HCT116 (cell line): ENCODE results near the gene CACNA1A. TPM values are rescaled to one million over a fixed set of nuclear protein-coding genes. Genes with fewer than 3 reads are reported as not detected.

Experiments
- ATAC-seq: fragments of 200-7000 bp; cut with Tn5 transposase; 2 replicates; pipeline ENCODE4 v1.9.1; 2020; ENCODE audit warnings: mild to moderate bottlenecking, moderate library complexity
- BruUV-seq: library from RNA; stranded (reverse); fragments of 400-500 nt; replicated peaks from 2 replicates; lab custom pipeline; 2021; lab: Mats Ljungman, UMichigan
- CTCF ChIA-PET: fragments of 300-600 bp; sonication (Branson Sonifier 250); formaldehyde crosslinking; loops from one replicate; lab custom pipeline; 2021; ENCODE audit warnings: antibody characterized with exemption; lab: Charles Lee
- POLR2A ChIA-PET: fragments of 300-600, 350-600 bp; sonication (Branson Sonifier 250); formaldehyde crosslinking; loops from one replicate; lab custom pipeline; 2021; ENCODE audit warnings: antibody characterized with exemption; lab: Charles Lee
- RAD21 ChIA-PET, 2 experiments: fragments of 300-600 bp; sonication (Branson Sonifier 250); formaldehyde crosslinking; loops; one replicate each; lab custom pipeline; 2023; ENCODE audit warnings: low total read pairs in 2 of 2; ENCODE audit not compliant: uncharacterized antibody in 2 of 2, unreplicated experiment in 2 of 2, low non-redundant PET in 1 of 2; lab: Charles Lee
- DNase-seq: peaks from one replicate; pipeline ENCODE4 v3.0.0-alpha.2; 2010; ENCODE audit warnings: low read depth, low spot score
- H2AFZ ChIP-seq: fragments of 200-600 bp; shearing (Covaris generic), sonication (generic); 2 replicates; pipeline ENCODE4 v1.6.1; 2017; ENCODE audit warnings: low read depth, mixed run types, mixed read lengths, antibody characterized with exemption, low read length; ENCODE audit not compliant: poor library complexity, severe bottlenecking
- H3K27ac ChIP-seq: 2 replicates; pipeline ENCODE4 v1.5.1; 2012; ENCODE audit warnings: low read depth, low read length
- H3K27me3 ChIP-seq: fragments of 200-600 bp; sonication (generic); 2 replicates; pipeline ENCODE4 v1.6.1; 2016; ENCODE audit warnings: mixed run types, low read length, mixed read lengths; ENCODE audit not compliant: insufficient read depth
- H3K36me3 ChIP-seq, 2 experiments: fragments of 200-500 bp in 1 of 2; fragments of 200-600 bp in 1 of 2; sonication (Bioruptor generic) in 1 of 2; sonication (generic) in 1 of 2; 2 replicates each; pipeline versions ENCODE4 v1.5.1 to v1.6.1; 2014 to 2016; ENCODE audit warnings: low read length in 2 of 2, inconsistent platforms in 1 of 2, mixed read lengths in 1 of 2, mixed run types in 1 of 2; ENCODE audit not compliant: insufficient read depth in 2 of 2, control insufficient read depth in 1 of 2
- H3K4me1 ChIP-seq, 2 experiments: fragments of 200-600 bp in 1 of 2; sonication (generic) in 1 of 2; 2 replicates each; pipeline versions ENCODE4 v1.5.1 to v1.6.1; 2012 to 2017; ENCODE audit warnings: low read length in 2 of 2, inconsistent platforms in 1 of 2, mild to moderate bottlenecking in 1 of 2, mixed read lengths in 1 of 2, mixed run types in 1 of 2, moderate library complexity in 1 of 2; ENCODE audit not compliant: insufficient read depth in 2 of 2, control insufficient read depth in 1 of 2
- H3K4me2 ChIP-seq: fragments of 200-600 bp; sonication (generic); 2 replicates; pipeline ENCODE4 v1.6.1; 2017; ENCODE audit warnings: mixed run types, low read length, mixed read lengths
- H3K4me3 ChIP-seq, 2 experiments: fragments of 200-600 bp in 1 of 2; sonication (generic) in 1 of 2; replicated peaks in 1 of 2; 2 replicates each; pipeline ENCODE4 v1.5.1; 2011 to 2016; ENCODE audit warnings: low read length in 2 of 2, control low read depth in 1 of 2, low read depth in 1 of 2, mild to moderate bottlenecking in 1 of 2, mixed read lengths in 1 of 2, mixed run types in 1 of 2
- H3K79me2 ChIP-seq: fragments of 200-600 bp; sonication (generic); 2 replicates; pipeline ENCODE4 v1.6.1; 2017; ENCODE audit warnings: mild to moderate bottlenecking, mixed run types, low read length, moderate library complexity, mixed read lengths; ENCODE audit not compliant: insufficient read depth
- H3K9ac ChIP-seq: fragments of 200-600 bp; sonication (generic); 2 replicates; pipeline ENCODE4 v1.6.1; 2016; ENCODE audit warnings: low read length, mixed read lengths
- H3K9me2 ChIP-seq: fragments of 200-600 bp; sonication (generic), shearing (Covaris generic); 2 replicates; pipeline ENCODE4 v1.6.1; 2017; ENCODE audit warnings: mixed run types, mild to moderate bottlenecking, moderate library complexity; ENCODE audit not compliant: insufficient read depth
- H3K9me3 ChIP-seq, 2 experiments: fragments of 200-500 bp in 1 of 2; fragments of 200-600 bp in 1 of 2; sonication (Bioruptor generic) in 1 of 2; sonication (generic) in 1 of 2; 2 replicates each; pipeline ENCODE4 v1.6.1; 2014 to 2017; ENCODE audit warnings: low read length in 2 of 2, mixed read lengths in 2 of 2, inconsistent platforms in 1 of 2, low read depth in 1 of 2, mild to moderate bottlenecking in 1 of 2, mixed run types in 1 of 2, moderate library complexity in 1 of 2; ENCODE audit not compliant: control insufficient read depth in 1 of 2, insufficient read depth in 1 of 2
- H4K20me1 ChIP-seq: fragments of 200-600 bp; sonication (generic), shearing (Covaris generic); 2 replicates; pipeline ENCODE4 v1.6.1; 2017; ENCODE audit warnings: mixed run types, mild to moderate bottlenecking, moderate library complexity; ENCODE audit not compliant: insufficient read depth
- CEBPB ChIP-seq: IDR thresholded peaks from 2 replicates; pipeline ENCODE4 v1.6.1; 2012; ENCODE audit warnings: low read depth
- EGR1 ChIP-seq: IDR thresholded peaks from 2 replicates; pipeline ENCODE4 v1.6.1; 2012; ENCODE audit warnings: low read depth
- ELF1 ChIP-seq: IDR thresholded peaks from 2 replicates; pipeline ENCODE4 v1.6.1; 2012; ENCODE audit warnings: low read depth, borderline replicate concordance
- POLR2A ChIP-seq: IDR thresholded peaks from 2 replicates; pipeline ENCODE4 v1.7.0; 2011; ENCODE audit warnings: borderline replicate concordance; ENCODE audit not compliant: insufficient read depth, insufficient read length; ENCODE audit errors: extremely low read depth
- POLR2AphosphoS5 ChIP-seq: IDR thresholded peaks from 2 replicates; pipeline ENCODE4 v1.6.1; 2011; ENCODE audit warnings: mild to moderate bottlenecking, low read depth, low read length, moderate library complexity
- REST ChIP-seq: IDR thresholded peaks from 2 replicates; pipeline ENCODE4 v1.6.1; 2012; ENCODE audit warnings: low read depth
- SP1 ChIP-seq: IDR thresholded peaks from 2 replicates; pipeline ENCODE4 v1.6.1; 2012; ENCODE audit warnings: low read depth
- SRF ChIP-seq: IDR thresholded peaks from 2 replicates; pipeline ENCODE4 v1.6.1; 2012; ENCODE audit warnings: low read depth
- YY1 ChIP-seq: IDR thresholded peaks from 2 replicates; pipeline ENCODE4 v1.6.1; 2011; ENCODE audit warnings: low read length, low read depth, moderate library complexity, mild to moderate bottlenecking; ENCODE audit not compliant: insufficient replicate concordance; ENCODE audit errors: extremely low read depth
- ZBTB33 ChIP-seq: IDR thresholded peaks from 2 replicates; pipeline ENCODE4 v1.6.1; 2011; ENCODE audit warnings: mild to moderate bottlenecking, low read length, moderate library complexity; ENCODE audit not compliant: insufficient replicate concordance; ENCODE audit errors: extremely low read depth
- ZFX ChIP-seq: fragments of 450-650 bp; IDR thresholded peaks from 2 replicates; pipeline ENCODE4 v1.6.1; 2017
- intact Hi-C: fragments of 100-400 bp; cut with micrococcal nuclease; formaldehyde crosslinking; loops from 2 replicates; pipeline ENCODE4 v1.10.0; 2022
- total RNA-seq: library from RNA; stranded (reverse); gene quantifications from one replicate; pipeline ENCODE4 v1.2.1, GENCODE V29; 2021; ENCODE audit not compliant: unreplicated experiment
- TF ChIP-seq, protein P1 (sequence below): IDR thresholded peaks from 2 replicates; pipeline ENCODE4 v1.6.1; 2012

The CACNA1A gene
- total RNA-seq, 1 experiment from 2014 or later = 7.5 TPM

DNA sequence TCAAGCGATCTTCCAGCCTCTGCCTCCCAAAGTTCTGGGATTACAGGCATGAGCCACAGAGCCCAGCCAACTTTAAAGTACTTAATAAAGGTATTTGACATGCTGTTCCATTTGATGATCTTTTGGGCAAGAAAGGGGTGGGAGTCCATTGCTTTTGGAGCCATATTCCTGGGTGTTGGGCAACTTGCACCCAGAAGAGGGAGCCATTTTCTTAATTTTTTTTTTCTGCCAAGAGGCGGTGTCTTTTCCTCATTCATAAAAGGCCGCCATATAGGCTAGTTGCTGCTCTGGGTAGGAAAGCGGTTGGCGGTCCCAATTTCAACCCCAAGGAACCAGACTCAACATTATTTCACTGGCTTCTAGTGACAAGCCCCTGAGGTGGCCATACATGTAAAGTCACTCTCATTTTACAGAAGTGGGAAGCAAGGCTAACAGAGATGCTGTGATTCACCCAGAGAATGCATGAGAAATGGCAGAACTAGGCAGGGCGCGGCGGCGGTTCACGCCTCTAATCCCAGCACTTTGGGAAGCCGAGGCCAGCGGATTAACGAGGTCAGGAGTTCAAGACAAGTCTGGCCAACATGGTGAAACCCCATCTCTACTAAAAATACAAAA lies 139.6 kb downstream of the CACNA1A start (continued):
- TF ChIP-seq POLR2A = no peak
- TF ChIP-seq EGR1 = no peak
- TF ChIP-seq CEBPB = no peak

DNA sequence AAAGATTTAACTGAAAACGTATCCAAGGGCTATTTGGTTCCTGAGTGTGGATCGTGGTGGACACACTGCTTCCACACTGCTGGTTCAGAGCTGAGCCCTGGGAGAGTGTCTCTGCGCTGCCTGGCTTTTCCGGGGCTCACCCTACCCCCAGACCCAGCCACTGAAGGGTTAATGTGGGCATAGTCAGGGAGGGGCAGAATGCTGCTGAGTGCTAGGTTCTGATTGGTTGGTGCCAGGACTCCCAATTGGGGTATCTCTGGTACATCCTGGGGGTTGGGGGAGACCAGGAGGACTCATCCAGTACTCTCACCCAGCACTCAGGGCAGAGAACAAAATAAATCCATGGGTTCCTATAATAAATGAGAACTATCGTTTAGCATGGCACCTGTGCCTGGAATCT lies 142.3 kb downstream of the CACNA1A start:
- Histone ChIP-seq H3K79me2 (no peaks in the 10 kb centered on the region), H3K27ac (no peak overlapping the region), H3K9me2 (no peaks in the 10 kb centered on the region), H3K4me2 (no peak overlapping the region), H4K20me1 (no peaks in the 10 kb centered on the region), H3K36me3 (no peaks in the 10 kb centered on the region), H3K27me3 (no peaks in the 10 kb centered on the region; the same call in 1 of the 2 replicates), H2AFZ (no peak overlapping the region), H3K4me3 (no peak overlapping the region), H3K9ac (no peak overlapping the region), H3K4me1 (peaks cover 0 to 6% of the 10 kb centered on the region in 2 experiments; a peak in 1 of 4 replicates), H3K9me3 (peaks cover 4 to 5% of the 10 kb centered on the region in 2 experiments; a peak in 2 of 4 replicates)
- TF ChIP-seq REST (no peak), SRF (no peak), YY1 (no peak), EGR1 (no peak), ZBTB33 (no peak), ELF1 (no peak), POLR2AphosphoS5 (no peak), ZFX (no peak), SP1 (no peak), CEBPB (no peak), POLR2A (no peak)
- TF ChIP-seq, protein P1, sequence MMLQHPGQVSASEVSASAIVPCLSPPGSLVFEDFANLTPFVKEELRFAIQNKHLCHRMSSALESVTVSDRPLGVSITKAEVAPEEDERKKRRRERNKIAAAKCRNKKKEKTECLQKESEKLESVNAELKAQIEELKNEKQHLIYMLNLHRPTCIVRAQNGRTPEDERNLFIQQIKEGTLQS = no peak
- ChIA-PET RAD21 (no interaction called here), POLR2A (no interaction called here), CTCF (interaction anchor here (3.1 kb wide), 1 partner anchor 211 kb away, joined by 17 read pairs; no protein-coding TSS in a partner anchor)
- BruUV-seq = no TSS peak
- intact Hi-C loops = no loop called here
- ATAC-seq = no peak
- no peak for DNase-seq
